ENCODE data around the gene MBNL1.

MBNL1 gene

DNA sequence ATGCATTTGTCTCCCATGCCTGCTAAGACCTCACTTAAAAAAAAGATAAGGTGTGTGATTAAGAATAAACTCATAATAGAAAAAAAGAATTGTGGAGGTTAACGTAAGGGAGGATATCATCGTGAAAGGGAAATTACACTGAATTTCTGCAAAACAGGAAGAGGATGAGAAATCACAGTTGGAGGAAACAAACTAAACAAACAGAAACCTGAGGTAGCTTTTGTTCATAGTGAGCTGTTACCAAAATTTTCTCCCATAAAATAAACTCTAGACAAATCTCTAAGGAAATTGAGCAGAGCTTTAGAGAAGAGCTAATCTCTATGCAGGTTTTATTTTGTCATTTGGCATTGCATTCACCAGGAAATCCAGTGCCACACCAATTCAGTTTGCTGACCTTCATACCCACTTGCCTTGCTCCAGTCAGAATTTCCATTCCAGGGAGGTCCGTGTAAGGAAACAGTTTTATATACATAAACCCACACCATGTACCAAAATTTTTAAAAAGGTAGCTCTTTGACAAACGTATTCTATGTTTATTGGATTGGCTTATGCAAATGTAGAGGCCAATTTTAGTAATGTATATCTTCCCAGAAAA lies 231.2 kb downstream of the MBNL1 start:
- peak in 1 of 3 experiments; percentile 12 for DNase-seq

DNA sequence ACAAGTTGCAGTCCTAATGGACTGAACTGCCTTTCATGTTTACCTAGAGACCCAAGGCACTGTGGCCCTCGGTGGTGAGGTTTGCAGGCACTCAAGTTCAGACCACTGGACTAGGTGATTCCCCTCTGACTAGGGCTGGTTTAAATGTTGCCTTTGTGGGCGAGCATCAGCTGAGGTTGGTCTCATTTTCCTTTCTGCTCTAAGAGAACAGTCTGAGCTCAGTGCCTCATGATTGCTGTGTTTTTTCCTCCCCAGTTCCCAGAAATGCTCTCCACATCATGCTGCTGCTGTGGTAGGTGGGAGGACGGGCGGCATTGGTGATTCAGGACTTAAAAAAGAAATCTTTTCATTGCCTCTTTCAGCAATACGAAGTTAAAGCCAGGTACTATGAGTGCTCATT lies 237.2 kb downstream of the MBNL1 start:
- no peak for DNase-seq

DNA sequence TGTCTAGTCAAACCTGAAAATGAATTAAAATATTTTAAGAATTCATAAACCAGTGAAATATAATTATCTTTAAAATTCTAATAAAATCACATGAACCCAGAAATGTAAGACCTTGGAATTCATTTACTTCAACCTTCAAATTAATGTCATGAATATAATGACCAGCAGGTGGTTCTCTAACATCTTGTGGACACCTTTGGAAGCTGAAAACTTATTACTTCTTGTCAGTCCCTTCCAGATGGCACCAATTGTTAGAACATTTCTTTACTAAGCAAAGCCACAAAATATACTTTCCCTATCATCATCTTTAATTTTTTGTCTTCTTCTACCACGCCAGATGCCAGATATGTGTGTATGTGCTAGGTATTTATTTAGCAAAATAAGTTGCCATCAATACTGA lies 240.0 kb downstream of the MBNL1 start:
- DNase-seq, result peak in 1 of 3 experiments; percentile 21

DNA sequence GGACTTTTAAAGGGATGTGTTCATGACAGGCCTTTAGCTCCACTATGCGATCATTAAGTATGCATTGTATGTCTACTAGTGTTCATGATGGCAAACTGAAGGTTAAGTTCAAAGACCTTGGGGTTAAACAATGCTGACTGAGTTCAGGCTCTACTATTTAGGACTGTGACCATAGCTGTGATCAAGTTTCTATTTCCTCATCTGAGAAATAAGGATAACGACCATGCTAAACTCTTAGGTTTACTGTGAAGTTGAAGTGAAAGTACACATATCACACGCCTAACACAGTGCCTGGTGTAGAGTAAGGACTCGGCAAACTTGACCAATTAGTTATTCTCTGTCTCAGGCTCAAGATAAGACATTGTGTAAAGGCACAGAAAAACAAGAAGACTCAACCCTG lies 243.2 kb downstream of the MBNL1 start:
- DNase-seq, result no peak

DNA sequence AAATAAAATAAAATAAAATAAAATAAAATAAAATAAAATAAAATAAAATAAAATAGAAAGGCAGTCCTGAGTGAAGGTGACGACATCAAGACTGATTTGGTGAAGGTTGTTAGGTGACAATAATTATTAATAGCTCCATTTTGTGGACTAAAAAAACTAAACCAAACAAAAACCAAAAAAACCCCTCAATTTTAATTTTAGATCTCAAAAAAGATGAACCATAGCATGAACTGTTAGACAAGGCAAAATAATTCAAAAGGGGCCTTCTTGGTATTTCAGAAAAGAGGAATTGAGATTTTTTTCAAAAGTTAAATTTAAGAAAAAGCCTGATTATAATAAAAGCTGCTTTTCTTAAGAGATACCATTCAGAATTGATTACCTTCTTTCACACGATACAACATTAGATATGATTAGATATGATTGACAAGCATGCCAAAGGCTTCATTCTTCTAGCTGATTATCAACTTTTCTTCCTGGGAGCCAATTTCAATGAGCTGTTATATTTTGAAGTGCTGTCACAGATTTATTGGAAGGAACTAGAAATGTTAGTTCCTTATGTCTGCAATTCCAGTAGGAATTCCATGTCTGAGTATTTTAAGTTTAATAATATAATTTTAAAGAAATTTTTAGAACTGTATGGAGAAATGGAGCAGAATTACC lies 244.7 kb downstream of the MBNL1 start:
- no peak for DNase-seq

Data from NCI-H1417 (cell line).